SK-N-MC (cell line): ENCODE measurements around the gene COPS9.

Experiments
- DNase-seq: peaks from one replicate; pipeline ENCODE4 v3.0.0-alpha.2; 2011; ENCODE audit warnings: low read depth, low spot score
- H3K27ac ChIP-seq: fragments of 200-600 bp; sonication (generic); 2 replicates; pipeline ENCODE4 v1.5.1; 2016; ENCODE audit warnings: mixed run types
- H3K36me3 ChIP-seq: fragments of 200-600 bp; sonication (generic); 2 replicates; pipeline ENCODE4 v1.6.1; 2017; ENCODE audit warnings: antibody characterized with exemption, low read length, mixed read lengths; ENCODE audit not compliant: insufficient read depth
- H3K4me3 ChIP-seq: fragments of 200-600 bp; sonication (generic); 2 replicates; pipeline ENCODE4 v1.5.1; 2016
- H3K9ac ChIP-seq: fragments of 200-600 bp; sonication (generic); 2 replicates; pipeline ENCODE4 v1.8.0; 2017; ENCODE audit warnings: mixed run types, mixed read lengths; ENCODE audit not compliant: insufficient read length
- H3K9me3 ChIP-seq: fragments of 200-600 bp; sonication (generic); 2 replicates; pipeline ENCODE4 v1.6.1; 2017; ENCODE audit warnings: low read depth, mild to moderate bottlenecking, antibody characterized with exemption, low read length, moderate library complexity, mixed read lengths
- EZH2 ChIP-seq: fragments of 200-600 bp; sonication (generic); IDR thresholded peaks from one replicate; pipeline ENCODE4 v1.6.1; 2017; ENCODE audit warnings: antibody characterized with exemption
- FOXP2 ChIP-seq: optimal IDR thresholded peaks from 2 replicates; pipeline ENCODE3; 2011; ENCODE audit warnings: mild to moderate bottlenecking, moderate library complexity; ENCODE audit not compliant: insufficient read depth; ENCODE audit errors: extremely low read length, control extremely low read depth
- POLR2AphosphoS5 ChIP-seq: IDR thresholded peaks from 2 replicates; pipeline ENCODE4 v1.6.1; 2012; ENCODE audit warnings: mild to moderate bottlenecking, low read depth, low read length, borderline replicate concordance

Gene COPS9

DNA sequence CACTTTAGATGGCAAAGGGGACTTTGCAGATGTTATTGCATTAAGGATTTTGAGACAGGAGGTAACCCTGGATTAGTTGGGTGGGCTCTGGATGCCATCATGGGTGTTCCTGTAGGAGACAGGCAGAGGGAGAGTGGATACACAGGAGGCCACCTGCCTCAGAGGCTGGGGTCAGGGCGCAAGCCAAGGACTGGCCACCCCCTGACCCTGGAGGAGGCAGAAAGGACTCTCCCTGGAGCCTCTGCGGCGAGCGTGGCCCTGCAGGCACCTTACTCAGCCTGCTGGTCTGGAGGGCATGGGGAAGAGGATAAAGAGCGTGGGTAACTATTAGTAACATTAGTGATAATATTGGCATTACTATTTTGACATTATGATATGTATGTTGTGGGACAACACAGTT, 25.9 kb upstream of the COPS9 start:
- Histone ChIP-seq H3K9ac (no peak overlapping the region), H3K27ac (no peak overlapping the region), H3K9me3 (no peaks in the 10 kb centered on the region), H3K4me3 (no peak overlapping the region), H3K36me3 (no peaks in the 10 kb centered on the region)
- DNase-seq, result no peak
- TF ChIP-seq FOXP2 (no peak), POLR2AphosphoS5 (no peak), EZH2 (no peak)

DNA sequence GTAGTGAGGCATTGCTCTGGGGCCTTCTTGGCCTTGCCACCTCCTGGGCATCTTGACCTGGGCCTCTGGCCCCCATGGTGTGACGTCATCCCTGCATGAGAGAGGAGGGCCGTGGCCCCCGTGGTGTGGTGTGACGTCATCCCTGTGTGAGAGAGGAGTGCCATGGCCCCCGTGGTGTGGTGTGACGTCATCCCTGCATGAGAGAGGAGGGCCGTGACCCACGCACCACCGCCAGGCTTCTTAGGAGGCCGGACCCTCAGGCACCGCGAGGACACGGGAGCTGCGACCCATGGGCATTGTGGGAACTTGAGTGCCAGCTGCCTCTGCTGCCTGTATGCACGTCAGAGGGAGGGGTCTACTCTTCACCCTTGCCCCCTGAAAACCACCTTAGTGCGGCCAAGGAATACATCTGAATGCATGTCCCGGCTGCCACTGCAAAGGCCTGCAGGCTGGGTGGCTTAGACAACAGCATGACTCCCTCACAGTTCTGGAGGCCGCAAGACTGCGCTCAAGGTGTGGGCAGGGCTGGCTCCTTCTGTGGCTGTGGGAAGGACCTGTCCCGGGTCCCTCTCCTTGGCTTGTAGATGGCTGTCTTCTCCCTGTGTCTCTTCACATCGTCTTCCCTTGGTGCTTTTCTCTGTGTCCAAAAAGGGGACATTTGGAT, 25.1 kb upstream of the COPS9 start:
- Histone ChIP-seq H3K9me3 (no peaks in the 10 kb centered on the region), H3K27ac (no peak overlapping the region), H3K36me3 (no peaks in the 10 kb centered on the region), H3K9ac (no peak overlapping the region), H3K4me3 (no peak overlapping the region)
- no peak for TF ChIP-seq POLR2AphosphoS5
- TF ChIP-seq EZH2, result no peak
- no peak for TF ChIP-seq FOXP2
- DNase-seq, result no peak

DNA sequence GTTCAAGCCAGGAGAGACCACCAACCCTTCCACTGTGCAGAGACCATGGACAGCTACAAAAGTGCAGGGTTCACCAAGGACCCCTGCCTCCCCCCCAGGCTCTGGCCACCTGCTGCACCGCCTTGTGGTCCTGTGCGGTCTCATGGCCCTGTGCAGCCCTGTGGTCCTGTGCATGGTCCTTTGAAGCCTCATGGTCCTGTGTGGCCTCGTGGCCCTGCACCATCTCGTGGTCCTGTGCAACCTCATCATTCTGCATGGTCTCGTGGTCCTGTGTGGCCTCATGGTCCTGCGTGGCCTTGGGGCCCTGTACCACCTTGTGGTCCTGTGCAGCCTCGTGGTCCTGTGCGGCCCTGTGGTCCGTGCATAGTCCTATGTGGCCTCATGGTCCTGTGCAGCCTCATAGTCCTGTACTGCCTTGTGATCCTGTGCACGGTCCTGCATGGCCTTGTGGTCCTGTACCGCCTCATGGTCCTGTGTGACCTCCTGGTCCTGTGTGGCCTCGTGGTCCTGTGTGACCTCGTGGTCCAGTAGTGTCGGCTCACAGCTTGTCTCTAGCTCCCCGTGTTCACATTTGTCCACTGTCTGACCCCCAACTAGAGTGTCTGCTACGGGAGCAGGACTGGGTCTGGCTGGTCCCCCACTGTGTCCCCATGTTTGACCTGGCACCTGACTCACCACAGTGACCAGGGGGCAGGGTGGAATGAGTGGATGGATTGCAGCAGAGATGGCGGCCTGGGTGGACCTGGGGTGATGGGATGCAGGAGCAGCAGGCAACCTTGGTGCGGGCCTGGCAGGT, 24.4 kb upstream of the COPS9 start:
- TF ChIP-seq FOXP2 (no peak), EZH2 (no peak), POLR2AphosphoS5 (no peak)

DNA sequence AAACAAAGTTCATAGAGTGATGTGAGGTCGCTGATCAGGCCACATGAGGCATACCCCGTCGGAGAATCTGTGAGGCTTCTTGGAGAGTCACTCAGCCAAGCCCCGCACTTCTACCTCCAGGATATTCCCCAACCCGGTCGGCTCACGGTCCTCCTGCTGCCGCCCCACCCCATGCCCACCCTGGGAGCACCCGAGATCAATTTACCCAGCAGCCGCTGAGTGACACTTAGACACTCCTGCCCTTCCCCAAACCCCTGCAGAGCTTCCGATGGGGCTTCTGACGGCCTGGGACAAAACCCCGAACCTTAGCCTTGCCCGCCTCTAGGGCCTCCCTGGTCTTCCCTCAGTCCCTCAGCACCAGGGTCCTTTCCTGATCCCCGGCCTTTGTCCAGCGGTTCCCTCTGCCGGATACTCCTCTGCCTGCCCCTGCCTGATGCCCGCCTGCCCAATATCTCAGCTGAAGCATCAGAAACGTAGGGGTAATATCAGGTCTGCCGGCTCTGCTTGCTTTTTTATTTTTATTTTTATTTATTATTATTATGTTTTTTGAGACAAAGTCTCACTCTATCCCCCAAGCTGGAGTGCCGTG, 23.2 kb upstream of the COPS9 start:
- Histone ChIP-seq H3K36me3 (no peaks in the 10 kb centered on the region), H3K27ac (no peak overlapping the region), H3K9ac (no peak overlapping the region), H3K9me3 (no peaks in the 10 kb centered on the region), H3K4me3 (no peak overlapping the region)
- no peak for DNase-seq
- no peak for TF ChIP-seq EZH2

More for the DNA sequence above, 24.4 kb upstream of the COPS9 start:
- no peak overlapping the region for H3K4me3 ChIP-seq
- H3K27ac ChIP-seq, result no peak overlapping the region
- DNase-seq, result no peak
- no peak overlapping the region for H3K9ac ChIP-seq
- no peaks in the 10 kb centered on the region for H3K36me3 ChIP-seq
- no peaks in the 10 kb centered on the region for H3K9me3 ChIP-seq

DNA sequence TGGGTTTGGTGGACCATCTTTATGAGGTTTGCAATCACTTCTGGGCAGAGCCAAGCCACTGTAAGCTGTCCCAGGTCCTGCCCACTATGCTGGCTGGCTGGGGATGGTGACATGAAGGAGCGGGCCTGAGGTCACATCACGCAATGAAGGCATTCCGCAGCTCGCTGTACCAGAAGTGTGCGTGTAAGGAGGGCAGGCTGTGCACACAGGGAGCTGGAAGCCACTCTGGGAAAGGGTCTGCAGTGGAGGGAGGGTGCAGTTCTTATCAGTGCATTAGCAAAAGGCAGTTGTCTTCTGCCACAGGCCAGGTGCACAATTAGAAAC, 21.0 kb upstream of the COPS9 start:
- no peaks in the 10 kb centered on the region for H3K36me3 ChIP-seq
- H3K9me3 ChIP-seq, result no peaks in the 10 kb centered on the region
- TF ChIP-seq EZH2, result no peak
- no peak for TF ChIP-seq FOXP2
- no peak for TF ChIP-seq POLR2AphosphoS5

DNA sequence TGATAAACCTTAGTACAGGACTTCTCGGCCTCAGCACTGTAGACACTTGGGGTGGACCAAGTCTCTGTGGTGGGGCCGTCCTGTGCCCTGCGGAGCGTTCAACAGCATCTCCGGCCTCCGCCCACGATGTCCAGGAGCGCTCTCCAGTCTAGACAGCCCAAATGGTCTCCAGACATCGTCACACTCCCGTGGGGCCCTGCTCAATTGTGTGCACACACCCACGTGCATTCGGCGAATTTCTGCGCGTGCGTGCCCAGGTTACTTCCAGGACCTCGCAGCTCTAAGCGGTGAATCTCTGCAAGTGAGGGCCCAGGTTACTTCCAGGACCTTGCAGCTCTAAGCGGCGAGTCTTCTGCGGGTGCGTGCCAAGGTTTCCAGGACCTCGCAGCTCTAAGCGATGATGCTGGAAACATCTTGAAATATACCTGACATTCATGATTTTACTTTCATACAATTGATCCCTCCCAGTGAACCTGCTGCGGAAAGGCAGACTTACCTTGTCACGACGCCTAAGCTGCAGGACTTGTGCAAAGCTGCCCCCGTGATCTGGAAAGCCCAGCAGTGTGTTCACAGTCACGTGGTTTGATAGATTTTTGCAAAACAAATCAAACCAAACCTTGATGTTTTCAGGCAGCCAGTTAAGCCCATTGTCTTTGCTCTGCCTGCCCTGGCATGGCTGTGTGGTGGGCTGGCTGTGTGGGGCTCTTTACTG, 20.5 kb upstream of the COPS9 start:
- Histone ChIP-seq H3K9me3 (no peaks in the 10 kb centered on the region), H3K36me3 (no peaks in the 10 kb centered on the region), H3K4me3 (no peak overlapping the region), H3K9ac (no peak overlapping the region), H3K27ac (no peak overlapping the region)
- no peak for DNase-seq
- TF ChIP-seq EZH2, result no peak
- no peak for TF ChIP-seq POLR2AphosphoS5
- no peak for TF ChIP-seq FOXP2

More for the DNA sequence above, 21.0 kb upstream of the COPS9 start:
- no peak overlapping the region for H3K4me3 ChIP-seq
- no peak for DNase-seq
- no peak overlapping the region for H3K27ac ChIP-seq
- no peak overlapping the region for H3K9ac ChIP-seq

DNA sequence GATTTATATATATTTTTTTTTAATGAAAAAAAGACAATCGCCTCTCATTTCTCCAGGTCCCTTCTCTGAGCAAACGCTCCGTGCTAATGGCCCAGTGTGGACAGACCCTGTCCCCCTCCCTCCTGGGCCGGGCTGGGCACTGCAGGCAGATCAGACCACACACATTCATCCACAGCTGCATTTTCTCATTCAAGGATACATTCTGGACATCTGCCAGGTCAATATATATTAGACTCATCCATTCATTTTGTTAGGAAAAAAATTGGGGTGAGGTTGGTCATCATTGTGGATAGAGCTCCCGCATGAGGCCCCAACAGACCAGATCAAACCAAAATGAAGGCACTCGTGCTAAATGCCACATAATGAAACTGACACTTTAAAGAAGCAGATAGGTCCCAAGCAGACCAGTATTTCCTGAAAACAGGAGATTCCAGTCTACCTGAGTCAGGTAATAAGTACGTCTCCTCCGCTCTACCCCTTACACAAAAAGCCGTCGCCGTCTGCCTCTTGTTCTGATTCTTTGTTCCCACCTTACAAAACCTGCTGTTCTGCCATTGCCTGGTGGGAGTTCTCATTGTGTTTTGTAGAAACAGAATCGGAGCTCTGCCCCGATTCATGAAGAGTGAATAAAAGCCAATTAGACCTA, 19.8 kb upstream of the COPS9 start:
- no peak for DNase-seq
- Histone ChIP-seq H3K36me3 (no peaks in the 10 kb centered on the region), H3K9ac (no peak overlapping the region), H3K4me3 (no peak overlapping the region), H3K27ac (no peak overlapping the region), H3K9me3 (no peaks in the 10 kb centered on the region)
- TF ChIP-seq EZH2 (no peak), FOXP2 (no peak), POLR2AphosphoS5 (no peak)

DNA sequence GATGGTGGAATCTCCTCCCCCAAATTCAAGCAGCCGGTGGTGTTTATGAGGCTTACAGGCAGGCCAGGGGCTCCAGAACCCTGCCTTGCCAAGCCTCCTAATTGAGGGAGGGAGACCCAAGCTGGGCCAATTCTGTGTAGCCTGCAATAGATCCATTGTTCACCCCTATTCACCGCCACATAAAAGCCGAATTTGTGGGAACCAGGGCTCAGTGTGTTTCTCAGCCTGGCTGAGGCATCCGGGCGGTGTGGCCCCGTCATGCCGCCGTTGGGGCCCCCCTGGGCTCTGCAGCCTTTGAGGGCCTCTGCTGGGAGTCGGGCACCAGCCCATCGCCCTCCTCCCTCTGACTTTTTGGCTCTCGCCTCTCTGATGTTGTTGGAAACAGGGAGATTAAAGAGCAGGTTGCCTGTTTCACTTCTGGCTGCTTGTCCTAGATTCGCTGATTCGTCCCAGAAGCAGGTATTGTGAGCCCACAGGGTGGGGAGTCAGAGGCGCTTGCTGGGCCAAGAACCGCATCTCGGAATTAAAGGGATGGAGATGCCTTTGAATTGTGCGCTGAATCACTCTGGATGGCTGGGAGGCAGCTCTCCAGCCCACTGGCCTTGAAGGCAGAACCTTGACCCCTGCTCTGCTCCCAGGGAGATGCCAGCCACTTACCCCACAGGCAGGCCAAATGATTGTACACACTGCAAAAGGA, 19.1 kb upstream of the COPS9 start:
- H3K27ac ChIP-seq, result no peak overlapping the region
- H3K4me3 ChIP-seq, result no peak overlapping the region
- TF ChIP-seq EZH2 (no peak), FOXP2 (no peak), POLR2AphosphoS5 (no peak)
- H3K9me3 ChIP-seq, result no peaks in the 10 kb centered on the region
- H3K9ac ChIP-seq, result no peak overlapping the region
- DNase-seq, result no peak
- H3K36me3 ChIP-seq, result no peaks in the 10 kb centered on the region
